KMS-11 (cell line): ENCODE results near the gene BBS10.

ENCODE experiments used
- H2AFZ ChIP-seq: fragments of 200-600 bp; sonication (generic); 2 replicates; pipeline ENCODE4 v1.6.1; 2016; ENCODE audit warnings: antibody characterized with exemption, mixed run types, low read depth
- H3K27ac ChIP-seq: fragments of 200-600 bp; sonication (generic); 2 replicates; pipeline ENCODE4 v1.6.1; 2016; ENCODE audit warnings: mild to moderate bottlenecking, mixed run types
- H3K27me3 ChIP-seq: fragments of 200-600 bp; sonication (generic); 2 replicates; pipeline ENCODE4 v1.6.1; 2017; ENCODE audit warnings: mild to moderate bottlenecking, low read depth, mixed run types, moderate library complexity; ENCODE audit not compliant: insufficient read depth
- H3K36me3 ChIP-seq: fragments of 200-600 bp; sonication (generic); 2 replicates; pipeline ENCODE4 v1.6.1; 2017; ENCODE audit warnings: mild to moderate bottlenecking, mixed run types; ENCODE audit not compliant: insufficient read depth
- H3K4me1 ChIP-seq: fragments of 200-600 bp; sonication (generic); 2 replicates; pipeline ENCODE4 v1.6.1; 2016; ENCODE audit warnings: mild to moderate bottlenecking, low read depth, mixed run types; ENCODE audit not compliant: poor library complexity, severe bottlenecking
- H3K4me2 ChIP-seq: fragments of 200-600 bp; sonication (generic); 2 replicates; pipeline ENCODE4 v1.7.0; 2016; ENCODE audit warnings: mild to moderate bottlenecking, mixed run types
- H3K4me3 ChIP-seq: fragments of 200-600 bp; sonication (generic); IDR thresholded peaks from 2 replicates; pipeline ENCODE4 v1.6.1; 2017; ENCODE audit warnings: low read depth, low read length, mixed read lengths; ENCODE audit not compliant: insufficient read depth
- H3K79me2 ChIP-seq: fragments of 200-600 bp; sonication (generic); 2 replicates; pipeline ENCODE4 v1.6.1; 2016; ENCODE audit warnings: low read depth, mixed run types; ENCODE audit not compliant: insufficient read depth
- H3K9ac ChIP-seq: fragments of 200-600 bp; sonication (generic); 2 replicates; pipeline ENCODE4 v1.6.1; 2016; ENCODE audit warnings: mild to moderate bottlenecking, mixed run types
- H4K20me1 ChIP-seq: fragments of 200-600 bp; sonication (generic); 2 replicates; pipeline ENCODE4 v1.6.1; 2016; ENCODE audit warnings: mild to moderate bottlenecking, mixed run types; ENCODE audit not compliant: insufficient read depth
- TF ChIP-seq, protein P1 (sequence below): fragments of 200-600 bp; sonication (generic); conservative IDR thresholded peaks from 2 replicates; pipeline ENCODE4 v1.6.1; 2017; ENCODE audit warnings: low read depth, mild to moderate bottlenecking, antibody characterized with exemption, low read length, moderate library complexity, mixed read lengths

The BBS10 gene

GRCh38 chr12:76356071-76356470, 7.9 kb upstream of the BBS10 start:
- H3K36me3 ChIP-seq = no peaks in the 10 kb centered on the region
- H4K20me1 ChIP-seq = no peaks in the 10 kb centered on the region
- no peak overlapping the region for H3K4me3 ChIP-seq
- H3K9ac ChIP-seq = no peak overlapping the region
- H3K4me2 ChIP-seq = no peak overlapping the region
- no peaks in the 10 kb centered on the region for H3K4me1 ChIP-seq
- H2AFZ ChIP-seq = no peak overlapping the region
- TF ChIP-seq, protein P1, sequence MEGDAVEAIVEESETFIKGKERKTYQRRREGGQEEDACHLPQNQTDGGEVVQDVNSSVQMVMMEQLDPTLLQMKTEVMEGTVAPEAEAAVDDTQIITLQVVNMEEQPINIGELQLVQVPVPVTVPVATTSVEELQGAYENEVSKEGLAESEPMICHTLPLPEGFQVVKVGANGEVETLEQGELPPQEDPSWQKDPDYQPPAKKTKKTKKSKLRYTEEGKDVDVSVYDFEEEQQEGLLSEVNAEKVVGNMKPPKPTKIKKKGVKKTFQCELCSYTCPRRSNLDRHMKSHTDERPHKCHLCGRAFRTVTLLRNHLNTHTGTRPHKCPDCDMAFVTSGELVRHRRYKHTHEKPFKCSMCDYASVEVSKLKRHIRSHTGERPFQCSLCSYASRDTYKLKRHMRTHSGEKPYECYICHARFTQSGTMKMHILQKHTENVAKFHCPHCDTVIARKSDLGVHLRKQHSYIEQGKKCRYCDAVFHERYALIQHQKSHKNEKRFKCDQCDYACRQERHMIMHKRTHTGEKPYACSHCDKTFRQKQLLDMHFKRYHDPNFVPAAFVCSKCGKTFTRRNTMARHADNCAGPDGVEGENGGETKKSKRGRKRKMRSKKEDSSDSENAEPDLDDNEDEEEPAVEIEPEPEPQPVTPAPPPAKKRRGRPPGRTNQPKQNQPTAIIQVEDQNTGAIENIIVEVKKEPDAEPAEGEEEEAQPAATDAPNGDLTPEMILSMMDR = no peak
- no peaks in the 10 kb centered on the region for H3K79me2 ChIP-seq
- H3K27ac ChIP-seq = no peak overlapping the region
- no peaks in the 10 kb centered on the region for H3K27me3 ChIP-seq

DNA sequence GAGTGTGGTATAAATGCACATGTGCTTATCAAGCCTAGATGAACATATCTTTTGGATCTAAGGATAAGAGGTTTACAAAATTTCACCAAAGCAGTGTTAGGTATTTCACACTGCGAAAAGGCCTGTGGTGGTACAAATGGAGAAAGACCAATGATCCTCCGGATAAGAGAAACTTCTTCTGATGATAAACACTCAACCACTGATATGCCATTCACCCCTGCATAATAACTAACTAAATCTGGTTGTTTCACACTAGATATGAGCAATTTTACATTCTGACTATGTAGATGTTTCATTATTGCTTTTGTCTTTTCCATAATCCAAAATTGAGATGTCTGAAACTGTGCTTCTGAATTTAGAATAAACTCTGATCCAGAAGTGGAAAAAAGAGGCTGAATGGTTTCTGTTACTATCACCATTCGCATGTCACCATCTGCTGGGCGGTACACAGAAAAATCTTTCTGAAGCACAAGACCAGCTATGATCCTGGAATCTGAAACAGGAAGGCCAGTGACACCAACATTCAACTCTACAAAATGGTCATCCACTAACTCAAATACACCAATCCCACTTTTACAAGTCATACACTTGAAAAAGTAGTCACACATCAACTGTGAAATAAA, 1.3 kb downstream of the BBS10 start:
- Histone ChIP-seq H3K27ac (peak overlapping the region; percentile 68; the same call in 1 of the 2 replicates), H3K4me3 (no peak overlapping the region), H3K9ac (no peak overlapping the region), H3K36me3 (no peaks in the 10 kb centered on the region), H2AFZ (peak overlapping the region; percentile 95), H3K4me2 (peak overlapping the region; percentile 92), H3K4me1 (peaks cover 10% of the 10 kb centered on the region), H3K79me2 (no peaks in the 10 kb centered on the region), H3K27me3 (no peaks in the 10 kb centered on the region), H4K20me1 (no peaks in the 10 kb centered on the region)
- TF ChIP-seq, protein P1 = peak; percentile 43

DNA sequence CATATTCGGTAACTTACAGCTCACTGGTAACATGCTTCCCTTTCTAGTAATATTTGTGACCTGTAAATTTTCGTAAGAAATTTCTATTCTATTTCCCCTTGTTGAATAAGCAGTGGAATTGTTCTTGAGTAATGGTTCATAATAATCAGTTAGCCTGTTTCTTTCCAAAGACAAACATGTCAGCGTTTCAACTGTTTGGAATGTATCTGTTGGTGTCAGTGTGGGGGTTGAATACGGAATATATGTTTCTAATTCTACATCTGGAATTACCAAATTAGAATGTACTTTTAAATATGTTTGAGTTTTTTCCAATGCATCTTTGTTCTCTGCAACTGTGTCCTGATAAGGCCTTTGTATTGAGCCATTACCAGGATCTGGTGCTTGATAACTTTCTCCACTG, 2.0 kb downstream of the BBS10 start:
- TF ChIP-seq, protein P1 = no peak
- Histone ChIP-seq H4K20me1 (no peaks in the 10 kb centered on the region), H3K36me3 (no peaks in the 10 kb centered on the region), H3K9ac (no peak overlapping the region), H3K27me3 (no peaks in the 10 kb centered on the region), H3K79me2 (no peaks in the 10 kb centered on the region), H3K4me1 (peaks cover 10% of the 10 kb centered on the region), H2AFZ (no peak overlapping the region), H3K4me3 (no peak overlapping the region), H3K4me2 (no peak overlapping the region), H3K27ac (no peak overlapping the region)

- no peaks in the 10 kb centered on the region for H3K36me3 ChIP-seq
- H3K79me2 ChIP-seq = no peaks in the 10 kb centered on the region
- no peaks in the 10 kb centered on the region for H4K20me1 ChIP-seq
- TF ChIP-seq, protein P1 = no peak
- peaks cover 10% of the 10 kb centered on the region for H3K4me1 ChIP-seq
- H2AFZ ChIP-seq = no peak overlapping the region
- H3K4me3 ChIP-seq = no peak overlapping the region
- H3K27me3 ChIP-seq = no peaks in the 10 kb centered on the region
- no peak overlapping the region for H3K27ac ChIP-seq
- no peak overlapping the region for H3K4me2 ChIP-seq
- H3K9ac ChIP-seq = no peak overlapping the region
Measured at GRCh38 chr12:76345569-76345968, 2.6 kb downstream of the BBS10 start.
